Uterus (tissue), 2 donors: Measurements from ENCODE around the gene SYCP2L.
"Not testable (repeated sequence)": the region's sequence is repeated elsewhere in the genome, so short reads cannot be mapped to it uniquely, and the experiment has no call there.

Source experiments
- CTCF ChIP-seq, 4 experiments: fragments of 200-600 bp in 2 of 4; fragments of 450-650 bp in 2 of 4; sonication (generic) in 2 of 4; IDR thresholded peaks; one replicate each; pipeline ENCODE4 v1.5.1; 2016 to 2019; ENCODE audit warnings: antibody characterized with exemption in 4 of 4, mild to moderate bottlenecking in 2 of 4, moderate library complexity in 1 of 4
- POLR2A ChIP-seq, 2 donors: fragments of 450-650 bp; IDR thresholded peaks; one replicate each; pipeline ENCODE4 v1.6.1; 2016; ENCODE audit warnings: antibody characterized with exemption in 2 of 2, mild to moderate bottlenecking in 1 of 2, moderate library complexity in 1 of 2

- not testable (repeated sequence) for TF ChIP-seq CTCF, POLR2A (IDR thresholded peaks at IDR 0.05)
Measured at GRCh38 chr6:10866709-10867108, 20.1 kb upstream of the SYCP2L start.
